ENCODE data around the gene TPCN1. TPM values are rescaled to one million over a fixed set of nuclear protein-coding genes. Genes with fewer than 3 reads are reported as not detected.

The TPCN1 gene
- total RNA-seq, 2 donors from 2014 or later, result 84.1 to 93.5 TPM

GRCh38 chr12:113184098-113184899 is 37.0 kb upstream of the TPCN1 start:
- no peak for TF ChIP-seq CTCF (IDR thresholded peaks at IDR 0.05)
- Histone ChIP-seq H3K36me3 (peaks cover 15% of the 10 kb centered on the region), H3K4me3 (peak overlapping the region; percentile 98), H3K4me1 (ENCODE audit: control insufficient read depth in 1 of 2, low read depth in 2 of 2) (peaks cover 22 to 36% of the 10 kb centered on the region in 2 donors), H3K9me3 (no peaks in the 10 kb centered on the region), H3K27me3 (replicated peaks; ENCODE audit: insufficient read depth) (no peaks in the 10 kb centered on the region), H3K27ac (peak overlapping the region; percentile 97)
- peak; percentile 12 for ATAC-seq (ENCODE audit: insufficient number of reproducible peaks, low FRiP score, low read depth)
- peak; percentile 40 for DNase-seq (ENCODE audit: low spot score)

DNA sequence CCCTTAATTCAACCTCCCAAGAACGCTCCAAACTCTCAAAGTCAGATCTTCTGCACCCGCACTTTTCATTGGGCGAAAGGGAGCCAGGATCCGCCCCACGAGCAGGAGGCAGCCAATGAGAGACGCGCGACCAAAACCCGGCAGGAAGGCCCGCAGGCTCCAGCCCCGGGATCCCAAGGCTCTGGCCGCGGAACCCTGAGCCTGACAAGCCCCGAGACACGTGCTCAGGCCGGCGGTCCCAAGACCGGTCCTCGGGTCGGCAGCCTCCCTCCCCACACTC is 36.4 kb upstream of the TPCN1 start:
- peak overlapping the region; percentile 98 for H3K4me3 ChIP-seq
- ATAC-seq (ENCODE audit: insufficient number of reproducible peaks, low FRiP score, low read depth) (peak; percentile 74), DNase-seq (ENCODE audit: low spot score) (peak; percentile 47)
- peak overlapping the region; percentile 97 for H3K27ac ChIP-seq
- H3K4me1 ChIP-seq (ENCODE audit: control insufficient read depth in 1 of 2, low read depth in 2 of 2), result peaks cover 22 to 36% of the 10 kb centered on the region in 2 donors
- H3K9me3 ChIP-seq, result no peaks in the 10 kb centered on the region
- H3K36me3 ChIP-seq, result peaks cover 10% of the 10 kb centered on the region
- H3K27me3 ChIP-seq (replicated peaks; ENCODE audit: insufficient read depth), result no peaks in the 10 kb centered on the region
- no peak for TF ChIP-seq CTCF (IDR thresholded peaks at IDR 0.05)

DNA sequence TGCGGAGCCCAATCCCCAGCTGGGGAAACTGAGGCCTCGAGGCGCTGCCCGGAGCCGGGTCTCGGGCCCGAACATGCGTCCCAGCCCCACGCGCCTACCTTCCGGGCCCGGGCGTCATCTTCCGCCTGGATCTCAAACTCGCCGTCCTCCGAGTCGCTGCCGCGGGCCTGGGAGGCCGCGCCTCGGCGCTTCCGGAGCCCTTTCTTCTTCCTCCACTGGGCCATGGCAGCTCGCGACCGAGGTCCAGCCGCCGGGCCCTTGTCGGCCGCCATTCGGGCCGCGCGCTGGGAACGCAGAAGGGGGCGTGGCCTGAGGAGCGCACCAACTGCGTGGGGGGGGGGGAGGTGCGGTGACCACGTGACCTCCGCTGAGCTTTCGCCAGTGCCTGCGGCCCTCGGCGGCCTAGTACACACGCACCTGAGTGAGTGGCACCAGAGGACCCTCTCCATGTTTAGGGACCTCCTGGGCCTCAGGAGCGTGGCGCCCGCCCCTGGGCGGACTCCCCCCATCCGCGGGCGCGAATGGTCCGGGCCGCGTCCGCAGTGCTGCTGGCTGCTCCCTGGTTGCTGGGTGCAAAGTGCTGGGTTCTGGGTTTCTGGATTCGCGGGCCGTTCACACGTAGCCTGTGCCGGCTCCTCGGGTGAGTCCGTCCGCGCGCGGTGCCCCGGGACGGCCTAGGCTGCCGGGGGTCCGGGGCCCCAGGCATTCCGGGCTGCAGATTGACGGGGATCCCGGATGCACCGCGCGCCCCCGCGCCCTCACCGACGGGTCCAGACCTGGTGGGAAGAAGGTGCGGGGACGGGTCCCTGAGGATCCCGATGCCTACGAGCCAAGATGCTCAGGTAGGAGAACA is 35.9 kb upstream of the TPCN1 start, which contains the start of the genes DDX54 and RITA1:
TSS of gene DDX54 (minus strand) at position 299 of the 853 bp plus-strand sequence. CDS start at position 272, 27 bp downstream.
TSS of gene RITA1 (plus strand) at position 542 of the 853 bp plus-strand sequence. CDS start 1,026 bp downstream, outside the sequence.
- DNase-seq (ENCODE audit: low spot score) (no peak), ATAC-seq (ENCODE audit: insufficient number of reproducible peaks, low FRiP score, low read depth) (peak; percentile 83)
- H3K9me3 ChIP-seq, result no peaks in the 10 kb centered on the region
- H3K36me3 ChIP-seq, result peaks cover 5% of the 10 kb centered on the region
- H3K27ac ChIP-seq, result peak within 1 kb of the TSS; percentile 97
- H3K4me3 ChIP-seq, result peak within 1 kb of the TSS; percentile 98
- TF ChIP-seq CTCF (IDR thresholded peaks at IDR 0.05), result no peak
- H3K4me1 ChIP-seq (ENCODE audit: control insufficient read depth in 1 of 2, low read depth in 2 of 2), result peaks cover 22 to 36% of the 10 kb centered on the region in 2 donors
- no peaks in the 10 kb centered on the region for H3K27me3 ChIP-seq (replicated peaks; ENCODE audit: insufficient read depth)

GRCh38 chr12:113186033-113186365 is 35.3 kb upstream of the TPCN1 start:
- DNase-seq (ENCODE audit: low spot score) (no peak), ATAC-seq (ENCODE audit: insufficient number of reproducible peaks, low FRiP score, low read depth) (no peak)
- H3K36me3 ChIP-seq, result no peaks in the 10 kb centered on the region
- peaks cover 22 to 36% of the 10 kb centered on the region in 2 donors for H3K4me1 ChIP-seq (ENCODE audit: control insufficient read depth in 1 of 2, low read depth in 2 of 2)
- H3K27ac ChIP-seq, result peak overlapping the region; percentile 97
- H3K27me3 ChIP-seq (replicated peaks; ENCODE audit: insufficient read depth), result no peaks in the 10 kb centered on the region
- peak overlapping the region; percentile 98 for H3K4me3 ChIP-seq
- TF ChIP-seq CTCF (IDR thresholded peaks at IDR 0.05), result no peak
- no peaks in the 10 kb centered on the region for H3K9me3 ChIP-seq
